Measurements from ENCODE around the gene FOXA2.

DNA sequence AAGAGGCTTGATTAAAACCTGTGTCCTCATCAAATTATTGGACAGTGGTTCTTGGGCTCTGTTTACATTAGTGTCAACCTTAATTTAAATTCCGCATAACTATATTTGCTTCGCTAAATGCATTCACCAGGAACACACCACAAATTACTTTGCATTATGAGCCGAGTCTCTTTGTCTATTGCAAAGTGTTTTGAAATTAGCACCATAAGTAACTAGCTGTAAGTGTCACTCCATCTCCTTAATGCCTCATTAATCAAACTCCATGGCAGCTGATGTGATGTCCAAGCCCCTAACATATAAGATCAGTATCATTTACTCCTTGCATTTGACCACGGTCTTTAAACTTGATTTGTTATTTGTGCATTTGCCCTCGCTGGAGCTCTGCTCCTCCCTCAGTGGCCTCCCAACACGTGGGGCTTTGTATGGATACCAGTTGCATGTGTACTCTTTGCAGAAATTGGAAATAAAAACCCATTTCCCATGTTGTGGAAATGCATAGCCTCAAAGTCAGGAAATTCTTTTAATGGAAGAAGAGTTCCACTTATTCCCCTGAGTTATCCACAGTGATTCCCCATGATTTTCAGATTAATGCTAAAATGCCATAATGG lies 24.6 kb downstream of the FOXA2 start:
- TF ChIP-seq POLR2AphosphoS5 (IDR thresholded peaks at IDR 0.05): no peak
- no peak for TF ChIP-seq POLR2A (IDR thresholded peaks at IDR 0.05)
- TF ChIP-seq, protein P1, sequence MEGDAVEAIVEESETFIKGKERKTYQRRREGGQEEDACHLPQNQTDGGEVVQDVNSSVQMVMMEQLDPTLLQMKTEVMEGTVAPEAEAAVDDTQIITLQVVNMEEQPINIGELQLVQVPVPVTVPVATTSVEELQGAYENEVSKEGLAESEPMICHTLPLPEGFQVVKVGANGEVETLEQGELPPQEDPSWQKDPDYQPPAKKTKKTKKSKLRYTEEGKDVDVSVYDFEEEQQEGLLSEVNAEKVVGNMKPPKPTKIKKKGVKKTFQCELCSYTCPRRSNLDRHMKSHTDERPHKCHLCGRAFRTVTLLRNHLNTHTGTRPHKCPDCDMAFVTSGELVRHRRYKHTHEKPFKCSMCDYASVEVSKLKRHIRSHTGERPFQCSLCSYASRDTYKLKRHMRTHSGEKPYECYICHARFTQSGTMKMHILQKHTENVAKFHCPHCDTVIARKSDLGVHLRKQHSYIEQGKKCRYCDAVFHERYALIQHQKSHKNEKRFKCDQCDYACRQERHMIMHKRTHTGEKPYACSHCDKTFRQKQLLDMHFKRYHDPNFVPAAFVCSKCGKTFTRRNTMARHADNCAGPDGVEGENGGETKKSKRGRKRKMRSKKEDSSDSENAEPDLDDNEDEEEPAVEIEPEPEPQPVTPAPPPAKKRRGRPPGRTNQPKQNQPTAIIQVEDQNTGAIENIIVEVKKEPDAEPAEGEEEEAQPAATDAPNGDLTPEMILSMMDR (IDR thresholded peaks at IDR 0.05): no peak

Data from sigmoid colon (tissue), 4 donors.